AG20443 (cell line): ENCODE data around the gene CDH13.

Experiments
- DNase-seq: peaks from one replicate; pipeline ENCODE4 v3.0.0; 2012; ENCODE audit warnings: low spot score, mixed read lengths

CDH13 gene

GRCh38 chr16:83439412-83439811 is 812.6 kb downstream of the CDH13 start:
- no peak for DNase-seq

GRCh38 chr16:83441517-83441916 is 814.7 kb downstream of the CDH13 start:
- DNase-seq, result peak; percentile 21

GRCh38 chr16:83443972-83444371 is 817.2 kb downstream of the CDH13 start:
- DNase-seq, result no peak

- DNase-seq, result no peak
Observed at GRCh38 chr16:83447560-83447959, 820.8 kb downstream of the CDH13 start.

- DNase-seq, result no peak
Observed at GRCh38 chr16:83449861-83450260, 823.1 kb downstream of the CDH13 start.

GRCh38 chr16:83453977-83454376 is 827.2 kb downstream of the CDH13 start:
- no peak for DNase-seq

- DNase-seq, result no peak
Observed at GRCh38 chr16:83455716-83456115, 828.9 kb downstream of the CDH13 start.

GRCh38 chr16:83456934-83457333 is 830.2 kb downstream of the CDH13 start:
- DNase-seq, result no peak

GRCh38 chr16:83458612-83459011 is 831.8 kb downstream of the CDH13 start:
- DNase-seq, result peak; percentile 60

GRCh38 chr16:83464991-83465390 is 838.2 kb downstream of the CDH13 start:
- DNase-seq, result no peak

- peak; percentile 69 for DNase-seq
Observed at GRCh38 chr16:83470416-83470815, 843.6 kb downstream of the CDH13 start.

GRCh38 chr16:83472776-83473501 is 846.2 kb downstream of the CDH13 start:
- DNase-seq, result peak; percentile 48

GRCh38 chr16:83473926-83474650 is 847.3 kb downstream of the CDH13 start:
- peak; percentile 25 for DNase-seq

- no peak for DNase-seq
Observed at GRCh38 chr16:83475108-83475507, 848.3 kb downstream of the CDH13 start.

- DNase-seq, result no peak
Observed at GRCh38 chr16:83481589-83481988, 854.8 kb downstream of the CDH13 start.

GRCh38 chr16:83482545-83483162 is 855.9 kb downstream of the CDH13 start:
- no peak for DNase-seq

GRCh38 chr16:83490073-83490472 is 863.3 kb downstream of the CDH13 start:
- no peak for DNase-seq

- DNase-seq, result no peak
Observed at GRCh38 chr16:83494459-83494858, 867.7 kb downstream of the CDH13 start.

GRCh38 chr16:83501481-83501880 is 874.7 kb downstream of the CDH13 start:
- no peak for DNase-seq

- DNase-seq, result no peak
Observed at GRCh38 chr16:83508295-83508694, 881.5 kb downstream of the CDH13 start.

- no peak for DNase-seq
Observed at GRCh38 chr16:83509316-83509715, 882.5 kb downstream of the CDH13 start.

- DNase-seq, result no peak
Observed at GRCh38 chr16:83510906-83511305, 884.1 kb downstream of the CDH13 start.
